Posterior vena cava (tissue), 2 donors: ENCODE data around the gene PBOV1. TPM values are rescaled to one million over a fixed set of nuclear protein-coding genes. Genes with fewer than 3 reads are reported as not detected.

Experiments used
- DNase-seq: peaks from one replicate; pipeline ENCODE4 v3.0.0-alpha.2; 2020; ENCODE audit warnings: low spot score
- intact Hi-C, 2 donors: fragments of 100-400 bp; cut with DNase I; formaldehyde crosslinking; loops; one replicate each; pipeline versions ENCODE4 v1.14.1 to v1.14.2; 2022 to 2023
- total RNA-seq, 2 donors: library from RNA; stranded (reverse); fragmentation: NEBNext Ultra II Directional; extraction: Animal tissue kit (Norgen Biotek cat#: 25700); gene quantifications; one replicate each; pipeline ENCODE4 v1.2.1, GENCODE V29; 2021
- donor health status: DM: yes; HTN: yes; CAD: no.
- donor health status: DM: yes; HTN: yes; CAD: no.

Gene PBOV1
- total RNA-seq, 2 donors from 2014 or later = not detected

GRCh38 chr6:138176652-138177232 is 41.5 kb downstream of the PBOV1 start:
- no peak for DNase-seq
- intact Hi-C loops = no loop called here

- no peak for DNase-seq
- intact Hi-C loops = no loop called here
Measured at GRCh38 chr6:138175596-138175995, 42.7 kb downstream of the PBOV1 start.

Other genes starting within 250 kb of the PBOV1 start
- gene PERP, start 111.1 kb downstream of the PBOV1 start, total RNA-seq = 10 to 100 TPM in 1 of 2 donors, 1 to 10 TPM in 1; 8.8 to 14.7 TPM
- 1 to 10 TPM; 1.3 to 2.0 TPM for gene ARFGEF3, start 56.6 kb downstream of the PBOV1 start, total RNA-seq
- not detected for gene SMIM28, start 159.4 kb upstream of the PBOV1 start, total RNA-seq
- gene HEBP2, start 185.7 kb upstream of the PBOV1 start, total RNA-seq = 10 to 100 TPM; 61.0 to 78.9 TPM